GM23338 (cell line): ENCODE data around the gene ATRIP.

Experiments used
- CREB1 ChIP-seq: fragments of 250-450 bp; sonication (Bioruptor Pico); IDR thresholded peaks from 2 replicates; pipeline ENCODE4 v1.5.0; 2020; ENCODE audit warnings: low read depth, mild to moderate bottlenecking, moderate library complexity
- EZH2 ChIP-seq: fragments of 200-600 bp; sonication (generic); IDR thresholded peaks from one replicate; pipeline ENCODE4 v1.8.0; 2017; ENCODE audit warnings: antibody characterized with exemption, mild to moderate bottlenecking, low read depth; ENCODE audit not compliant: unreplicated experiment
- EZH2phosphoT487 ChIP-seq: fragments of 200-600 bp; sonication (generic); IDR thresholded peaks from one replicate; pipeline ENCODE4 v1.8.1; 2018; ENCODE audit warnings: antibody characterized with exemption; ENCODE audit not compliant: unreplicated experiment
- JUNB ChIP-seq: IDR thresholded peaks from one replicate; pipeline ENCODE4 v1.6.1; 2016; ENCODE audit warnings: antibody characterized with exemption; ENCODE audit not compliant: unreplicated experiment
- NANOG ChIP-seq: IDR thresholded peaks from 2 replicates; pipeline ENCODE4 v1.6.1; 2016; ENCODE audit warnings: antibody characterized with exemption, borderline replicate concordance
- POLR2AphosphoS5 ChIP-seq: IDR thresholded peaks from 2 replicates; pipeline ENCODE4 v1.6.1; 2016; ENCODE audit warnings: antibody characterized with exemption, low read depth
- REST ChIP-seq: IDR thresholded peaks from one replicate; pipeline ENCODE4 v1.6.1; 2018; ENCODE audit warnings: antibody characterized with exemption; ENCODE audit not compliant: unreplicated experiment
- STAT1 ChIP-seq: IDR thresholded peaks from one replicate; pipeline ENCODE4 v1.6.1; 2016; ENCODE audit warnings: antibody characterized with exemption; ENCODE audit not compliant: unreplicated experiment
- ZNF114 ChIP-seq: fragments of 250-450 bp; sonication (Bioruptor Pico); IDR thresholded peaks from 2 replicates; pipeline ENCODE4 v1.5.0; 2020; ENCODE audit warnings: mild to moderate bottlenecking, moderate library complexity
- ZNF331 ChIP-seq: fragments of 250-450 bp; sonication (Bioruptor Pico); IDR thresholded peaks from 2 replicates; pipeline ENCODE4 v1.5.0; 2020; ENCODE audit warnings: low read depth, mild to moderate bottlenecking, moderate library complexity
- TF ChIP-seq, protein P1 (sequence below), 2 experiments: fragments of 200-600 bp in 1 of 2; sonication (generic) in 1 of 2; conservative IDR thresholded peaks; 2 replicates each; pipeline versions ENCODE4 v1.5.1 to v1.6.1; 2016 to 2017; ENCODE audit warnings: antibody characterized with exemption in 2 of 2, low read depth in 2 of 2, mild to moderate bottlenecking in 2 of 2, moderate library complexity in 1 of 2

- TF ChIP-seq, protein P1, sequence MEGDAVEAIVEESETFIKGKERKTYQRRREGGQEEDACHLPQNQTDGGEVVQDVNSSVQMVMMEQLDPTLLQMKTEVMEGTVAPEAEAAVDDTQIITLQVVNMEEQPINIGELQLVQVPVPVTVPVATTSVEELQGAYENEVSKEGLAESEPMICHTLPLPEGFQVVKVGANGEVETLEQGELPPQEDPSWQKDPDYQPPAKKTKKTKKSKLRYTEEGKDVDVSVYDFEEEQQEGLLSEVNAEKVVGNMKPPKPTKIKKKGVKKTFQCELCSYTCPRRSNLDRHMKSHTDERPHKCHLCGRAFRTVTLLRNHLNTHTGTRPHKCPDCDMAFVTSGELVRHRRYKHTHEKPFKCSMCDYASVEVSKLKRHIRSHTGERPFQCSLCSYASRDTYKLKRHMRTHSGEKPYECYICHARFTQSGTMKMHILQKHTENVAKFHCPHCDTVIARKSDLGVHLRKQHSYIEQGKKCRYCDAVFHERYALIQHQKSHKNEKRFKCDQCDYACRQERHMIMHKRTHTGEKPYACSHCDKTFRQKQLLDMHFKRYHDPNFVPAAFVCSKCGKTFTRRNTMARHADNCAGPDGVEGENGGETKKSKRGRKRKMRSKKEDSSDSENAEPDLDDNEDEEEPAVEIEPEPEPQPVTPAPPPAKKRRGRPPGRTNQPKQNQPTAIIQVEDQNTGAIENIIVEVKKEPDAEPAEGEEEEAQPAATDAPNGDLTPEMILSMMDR (conservative IDR thresholded peaks at IDR 0.05; ENCODE audit: low read depth in 2 of 2) = no peak
- TF ChIP-seq POLR2AphosphoS5 (no peak), EZH2 (no peak), ZNF331 (CRISPR knock-in tag) (no peak), CREB1 (CRISPR knock-in tag) (no peak), EZH2phosphoT487 (no peak), REST (no peak), NANOG (no peak), ZNF114 (CRISPR knock-in tag) (no peak), STAT1 (no peak), JUNB (no peak)
These were observed 32.9 kb upstream of the ATRIP start for GRCh38 chr3:48413611-48414010.
